NCI-H69 (cell line): Measurements from ENCODE around the gene COPS9.
A peak's percentile ranks its signal among the peaks of the same experiment; 100 is the strongest.

Experiments used
- DNase-seq: peaks from one replicate; lab custom pipeline; 2025; lab: John Stamatoyannopoulos, UW

COPS9 gene

GRCh38 chr2:240147911-240148587 lies 11.9 kb upstream of the COPS9 start:
- no peak for DNase-seq

- no peak for DNase-seq
Observed at GRCh38 chr2:240147382-240147781, 11.3 kb upstream of the COPS9 start.

- no peak for DNase-seq
Observed at GRCh38 chr2:240146627-240147278, 10.6 kb upstream of the COPS9 start.

GRCh38 chr2:240146141-240146561 lies 10.0 kb upstream of the COPS9 start:
- peak; percentile 4 for DNase-seq

- no peak for DNase-seq
Observed at GRCh38 chr2:240145461-240145860, 9.4 kb upstream of the COPS9 start.

- DNase-seq, result no peak
Observed at GRCh38 chr2:240144649-240145261, 8.7 kb upstream of the COPS9 start.

GRCh38 chr2:240143801-240144648 lies 7.9 kb upstream of the COPS9 start:
- peak; percentile 38 for DNase-seq

- DNase-seq, result no peak
Observed at GRCh38 chr2:240143276-240143675, 7.2 kb upstream of the COPS9 start.

GRCh38 chr2:240142859-240143258 lies 6.8 kb upstream of the COPS9 start:
- DNase-seq, result no peak

- DNase-seq, result no peak
Observed at GRCh38 chr2:240142256-240142775, 6.2 kb upstream of the COPS9 start.

- no peak for DNase-seq
Observed at GRCh38 chr2:240141736-240142135, 5.6 kb upstream of the COPS9 start.

- DNase-seq, result no peak
Observed at GRCh38 chr2:240140920-240141319, 4.8 kb upstream of the COPS9 start.

- no peak for DNase-seq
Observed at GRCh38 chr2:240140511-240140910, 4.4 kb upstream of the COPS9 start, which contains the start of gene OTOS. Gene OTOS (minus strand): TSS chr2:240140658. CDS start chr2:240140326, 332 bp downstream.

- DNase-seq, result no peak
Observed at GRCh38 chr2:240139666-240140393, 3.7 kb upstream of the COPS9 start.

- DNase-seq, result no peak
Observed at GRCh38 chr2:240139011-240139441, 2.9 kb upstream of the COPS9 start.

- no peak for DNase-seq
Observed at GRCh38 chr2:240138254-240138984, 2.3 kb upstream of the COPS9 start.

- DNase-seq, result no peak
Observed at GRCh38 chr2:240137596-240138253, 1.6 kb upstream of the COPS9 start.

- DNase-seq, result no peak
Observed at GRCh38 chr2:240136671-240137292, 677 bp upstream of the COPS9 start.

GRCh38 chr2:240135706-240136012 lies 446 bp downstream of the COPS9 start:
- DNase-seq, result peak; percentile 26
